ENCODE measurements around the gene NTM.

Gene NTM

GRCh38 chr11:131870305-131870704 lies 499.9 kb downstream of the NTM start:
- ChIA-PET CTCF (interaction anchor here (0.6 to 3.0 kb wide), 10 partner anchors 17 to 1188 kb away, joined by 3 to 33 read pairs (median 4); no protein-coding TSS in a partner anchor), POLR2A (no interaction called here)
- no peaks in the 10 kb centered on the region; the same call in 1 of the 2 replicates for H3K4me1 ChIP-seq (ENCODE audit: control insufficient read depth, insufficient read depth, low read length)
- no peak for TF ChIP-seq ZNF624 (tag by site-specific recombination; IDR thresholded peaks at IDR 0.05)
- TF ChIP-seq ZNF843 (tag by site-specific recombination; IDR thresholded peaks at IDR 0.05) = no peak
- no peak for TF ChIP-seq BCL11B (tag by site-specific recombination; IDR thresholded peaks at IDR 0.05; ENCODE audit: low read depth)
- no peaks in the 10 kb centered on the region for H3K36me3 ChIP-seq (ENCODE audit: control insufficient read depth in 2 of 2, insufficient read depth in 1 of 2, low read length in 2 of 2)
- no peaks in the 10 kb centered on the region for H3K9me3 ChIP-seq (ENCODE audit: control insufficient read depth, insufficient read depth, low read depth, low read length)
- no peak overlapping the region for H3K27ac ChIP-seq (ENCODE audit: extremely low read depth, low read depth, low read length)
- no peak overlapping the region for H3K4me3 ChIP-seq (ENCODE audit: low read depth, low read length)

- no peaks in the 10 kb centered on the region; the same call in 1 of the 2 replicates for H3K4me1 ChIP-seq (ENCODE audit: control insufficient read depth, insufficient read depth, low read length)
- no peaks in the 10 kb centered on the region for H3K9me3 ChIP-seq (ENCODE audit: control insufficient read depth, insufficient read depth, low read depth, low read length)
- no peaks in the 10 kb centered on the region for H3K36me3 ChIP-seq (ENCODE audit: control insufficient read depth in 2 of 2, insufficient read depth in 1 of 2, low read length in 2 of 2)
- H3K4me3 ChIP-seq (ENCODE audit: low read depth, low read length) = no peak overlapping the region
- TF ChIP-seq HOXC10 (CRISPR knock-in tag; IDR thresholded peaks at IDR 0.05) (no peak), ZNF214 (tag by site-specific recombination; IDR thresholded peaks at IDR 0.05; ENCODE audit: borderline replicate concordance) (no peak)
- CTCF ChIA-PET = interaction anchor here (0.5 to 1.7 kb wide), 10 partner anchors 16 to 972 kb away, joined by 3 to 9 read pairs (median 4); no protein-coding TSS in a partner anchor
- no peak overlapping the region for H3K27ac ChIP-seq (ENCODE audit: extremely low read depth, low read depth, low read length)
- POLR2A ChIA-PET = no interaction called here
Measured at GRCh38 chr11:131871006-131871405, 500.6 kb downstream of the NTM start.

GRCh38 chr11:131874070-131874469 lies 503.7 kb downstream of the NTM start:
- Histone ChIP-seq H3K9me3 (ENCODE audit: control insufficient read depth, insufficient read depth, low read depth, low read length) (no peaks in the 10 kb centered on the region), H3K4me3 (ENCODE audit: low read depth, low read length) (no peak overlapping the region), H3K36me3 (ENCODE audit: control insufficient read depth in 2 of 2, insufficient read depth in 1 of 2, low read length in 2 of 2) (no peaks in the 10 kb centered on the region), H3K27ac (ENCODE audit: extremely low read depth, low read depth, low read length) (no peak overlapping the region), H3K4me1 (ENCODE audit: control insufficient read depth, insufficient read depth, low read length) (no peaks in the 10 kb centered on the region; the same call in 1 of the 2 replicates)
- CTCF ChIA-PET = interaction anchor here (0.7 kb wide), 1 partner anchor 499 kb away, joined by 3 read pairs; no protein-coding TSS in a partner anchor
- TF ChIP-seq RBAK (tag by site-specific recombination; IDR thresholded peaks at IDR 0.05) (no peak), SCRT2 (tag by site-specific recombination; IDR thresholded peaks at IDR 0.05) (no peak), ZNF549 (tag by site-specific recombination; IDR thresholded peaks at IDR 0.05) (no peak), ZNF302 (tag by site-specific recombination; IDR thresholded peaks at IDR 0.05; ENCODE audit: low read depth) (no peak), ZNF133 (tag by site-specific recombination; IDR thresholded peaks at IDR 0.05) (no peak), ZNF488 (tag by site-specific recombination; IDR thresholded peaks at IDR 0.05) (no peak), ZBTB10 (tag by site-specific recombination; IDR thresholded peaks at IDR 0.05) (no peak), ZNF530 (tag by site-specific recombination; IDR thresholded peaks at IDR 0.05; ENCODE audit: low read depth) (no peak), ZBTB6 (tag by site-specific recombination; IDR thresholded peaks at IDR 0.05) (no peak), PRDM10 (tag by site-specific recombination; IDR thresholded peaks at IDR 0.05) (no peak), ZNF433 (tag by site-specific recombination; IDR thresholded peaks at IDR 0.05; ENCODE audit: low read depth) (no peak), ATF2 (tag by site-specific recombination; IDR thresholded peaks at IDR 0.05; ENCODE audit: low read depth) (no peak)
- POLR2A ChIA-PET = no interaction called here

All from HEK293 (cell line).